Mucosa of rectum (tissue), 2 donors: ENCODE data around the gene THEM5.
"Not testable (repeated sequence)": the region's sequence is repeated elsewhere in the genome, so short reads cannot be mapped to it uniquely, and the experiment has no call there.

Experiments
- H3K27ac ChIP-seq, 2 donors: one replicate each; pipeline ENCODE4 v1.7.0; 2013; ENCODE audit warnings: inconsistent platforms in 2 of 2, low read depth in 2 of 2, low read length in 2 of 2
- H3K27me3 ChIP-seq, 2 donors: one replicate each; pipeline ENCODE4 v1.7.0; 2013; ENCODE audit warnings: low read length in 2 of 2; ENCODE audit not compliant: control insufficient read depth in 2 of 2, insufficient read depth in 2 of 2
- H3K36me3 ChIP-seq, 2 donors: one replicate each; pipeline ENCODE4 v1.7.0; 2013; ENCODE audit warnings: low read length in 2 of 2; ENCODE audit not compliant: control insufficient read depth in 2 of 2, insufficient read depth in 2 of 2
- H3K4me1 ChIP-seq, 2 donors: one replicate each; pipeline ENCODE4 v1.7.0; 2013; ENCODE audit warnings: low read length in 2 of 2, mild to moderate bottlenecking in 1 of 2; ENCODE audit not compliant: control insufficient read depth in 2 of 2, insufficient read depth in 2 of 2
- H3K4me3 ChIP-seq, 2 donors: one replicate each; pipeline ENCODE4 v1.7.0; 2013; ENCODE audit warnings: low read length in 2 of 2
- H3K9ac ChIP-seq, 2 donors: one replicate each; pipeline ENCODE4 v1.7.0; 2013; ENCODE audit warnings: low read length in 2 of 2, low read depth in 1 of 2, mild to moderate bottlenecking in 1 of 2
- H3K9me3 ChIP-seq, 2 donors: one replicate each; pipeline ENCODE4 v1.7.0; 2013; ENCODE audit warnings: low read length in 2 of 2; ENCODE audit not compliant: control insufficient read depth in 2 of 2
- donor health status: healthy.
- donor health status: Normal muscosa, but diverticular disease.

Gene THEM5

GRCh38 chr1:151855516-151855915 is 2.0 kb upstream of the THEM5 start:
- not testable (repeated sequence) for H3K27me3 ChIP-seq, H3K9me3 ChIP-seq, H3K27ac ChIP-seq, H3K9ac ChIP-seq, H3K4me3 ChIP-seq, H3K36me3 ChIP-seq, H3K4me1 ChIP-seq

- Histone ChIP-seq H3K9me3 (no peaks in the 10 kb centered on the region), H3K27ac (no peak overlapping the region), H3K36me3 (no peaks in the 10 kb centered on the region), H3K27me3 (no peaks in the 10 kb centered on the region), H3K4me1 (no peaks in the 10 kb centered on the region), H3K9ac (no peak overlapping the region), H3K4me3 (no peak overlapping the region)
These were observed 1.1 kb upstream of the THEM5 start for GRCh38 chr1:151854658-151855057.

- no peaks in the 10 kb centered on the region for H3K9me3 ChIP-seq
- H3K36me3 ChIP-seq = no peaks in the 10 kb centered on the region
- H3K27me3 ChIP-seq = no peaks in the 10 kb centered on the region
- H3K4me3 ChIP-seq = no peak overlapping the region
- no peak overlapping the region for H3K27ac ChIP-seq
- no peak overlapping the region for H3K9ac ChIP-seq
- H3K4me1 ChIP-seq = no peaks in the 10 kb centered on the region
These were observed 779 bp downstream of the THEM5 start for GRCh38 chr1:151852733-151853132.

- Histone ChIP-seq H3K9ac (no peak overlapping the region), H3K36me3 (no peaks in the 10 kb centered on the region), H3K27me3 (no peaks in the 10 kb centered on the region), H3K4me1 (no peaks in the 10 kb centered on the region), H3K9me3 (no peaks in the 10 kb centered on the region), H3K4me3 (no peak overlapping the region), H3K27ac (no peak overlapping the region)
These were observed 1.6 kb downstream of the THEM5 start for GRCh38 chr1:151851886-151852285.

- Histone ChIP-seq H3K27ac (no peak overlapping the region), H3K27me3 (no peaks in the 10 kb centered on the region), H3K4me1 (no peaks in the 10 kb centered on the region), H3K9me3 (no peaks in the 10 kb centered on the region), H3K9ac (no peak overlapping the region), H3K36me3 (no peaks in the 10 kb centered on the region), H3K4me3 (no peak overlapping the region)
These were observed 3.6 kb downstream of the THEM5 start for GRCh38 chr1:151849871-151850270.

- no peak overlapping the region for H3K9ac ChIP-seq
- H3K9me3 ChIP-seq = no peaks in the 10 kb centered on the region
- H3K36me3 ChIP-seq = no peaks in the 10 kb centered on the region
- H3K27me3 ChIP-seq = no peaks in the 10 kb centered on the region
- no peak overlapping the region for H3K27ac ChIP-seq
- no peak overlapping the region for H3K4me3 ChIP-seq
- H3K4me1 ChIP-seq = no peaks in the 10 kb centered on the region
These were observed 4.4 kb downstream of the THEM5 start for GRCh38 chr1:151849126-151849525.

DNA sequence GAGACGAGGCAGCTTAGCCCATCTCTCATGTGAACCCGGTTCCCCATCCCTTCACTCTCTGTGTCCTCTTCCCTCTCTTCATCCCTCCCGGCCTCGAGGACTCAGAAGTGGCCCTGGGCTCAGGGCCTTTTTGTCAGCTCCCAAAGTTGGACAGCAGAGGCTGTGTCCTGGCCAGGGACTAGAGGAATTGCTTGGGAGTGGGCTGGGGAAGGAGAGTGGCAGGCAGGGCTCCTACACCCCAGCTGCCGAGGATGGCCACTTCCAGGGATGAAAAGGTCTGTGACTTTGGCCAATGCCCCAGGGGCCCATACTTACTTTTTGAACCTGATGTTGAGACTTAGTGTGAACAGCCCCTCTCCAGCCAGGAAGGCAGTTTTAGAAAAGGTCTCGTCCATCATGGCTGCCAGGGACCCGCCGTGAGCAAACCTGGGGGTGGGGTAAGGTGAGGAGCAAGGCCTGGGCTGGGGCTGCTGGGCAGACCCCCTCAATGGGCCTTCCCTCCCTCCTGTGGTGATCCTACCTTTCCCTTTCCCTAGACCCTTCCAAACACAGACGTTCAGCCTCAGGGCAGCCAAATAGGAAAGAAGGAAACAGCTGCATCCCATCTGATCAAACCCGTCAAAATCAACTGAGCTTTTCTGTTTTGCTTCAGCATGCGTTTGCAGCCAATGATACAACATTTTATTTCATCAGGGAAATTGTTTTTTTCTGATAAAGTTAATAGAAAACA is 5.5 kb downstream of the THEM5 start:
- Histone ChIP-seq H3K27ac (no peak overlapping the region), H3K9me3 (no peaks in the 10 kb centered on the region), H3K36me3 (no peaks in the 10 kb centered on the region), H3K9ac (no peak overlapping the region), H3K4me1 (no peaks in the 10 kb centered on the region), H3K4me3 (no peak overlapping the region), H3K27me3 (no peaks in the 10 kb centered on the region)

- Histone ChIP-seq H3K4me1 (no peaks in the 10 kb centered on the region), H3K9me3 (no peaks in the 10 kb centered on the region), H3K27me3 (no peaks in the 10 kb centered on the region), H3K9ac (no peak overlapping the region), H3K4me3 (no peak overlapping the region), H3K27ac (no peak overlapping the region), H3K36me3 (no peaks in the 10 kb centered on the region)
These were observed 6.8 kb downstream of the THEM5 start for GRCh38 chr1:151846686-151847237.

DNA sequence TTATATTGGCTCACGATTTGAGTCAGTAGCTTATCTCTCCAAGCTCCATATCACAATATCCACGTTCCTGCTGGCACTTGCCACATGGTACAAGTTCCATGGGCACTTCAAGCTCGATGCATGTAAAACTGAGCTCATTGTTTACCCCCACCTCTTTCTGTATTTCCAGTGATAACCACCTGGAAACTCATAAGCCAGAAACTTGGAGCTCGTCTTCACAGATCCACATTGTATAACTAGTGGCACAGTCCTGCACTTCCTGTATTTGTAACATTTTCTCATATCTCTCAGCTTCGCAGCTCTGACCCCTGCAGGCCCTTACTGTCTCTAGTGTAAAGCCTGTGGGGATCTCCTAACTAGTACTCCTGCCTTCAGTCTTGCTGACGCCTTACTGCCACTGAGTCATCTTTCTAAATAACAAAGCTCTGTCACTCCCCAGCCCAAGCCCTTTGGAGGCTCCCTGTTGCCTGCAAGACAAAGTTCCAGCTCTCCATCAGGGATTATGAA is 7.4 kb downstream of the THEM5 start:
- H3K9me3 ChIP-seq = no peaks in the 10 kb centered on the region
- no peak overlapping the region for H3K9ac ChIP-seq
- no peaks in the 10 kb centered on the region for H3K27me3 ChIP-seq
- no peaks in the 10 kb centered on the region for H3K4me1 ChIP-seq
- no peak overlapping the region for H3K4me3 ChIP-seq
- no peak overlapping the region for H3K27ac ChIP-seq
- H3K36me3 ChIP-seq = no peaks in the 10 kb centered on the region

GRCh38 chr1:151843398-151843797 is 10.1 kb downstream of the THEM5 start:
- Histone ChIP-seq H3K36me3 (no peaks in the 10 kb centered on the region), H3K9me3 (no peaks in the 10 kb centered on the region), H3K4me1 (peaks cover 11 to 17% of the 10 kb centered on the region in 2 donors), H3K27ac (no peak overlapping the region), H3K4me3 (no peak overlapping the region), H3K27me3 (peaks cover 3 to 6% of the 10 kb centered on the region in 2 donors), H3K9ac (no peak overlapping the region)
